HG03066 (cell line): Measurements from ENCODE around the gene ZNF677.
"Not testable (repeated sequence)": the region's sequence is repeated elsewhere in the genome, so short reads cannot be mapped to it uniquely, and the experiment has no call there.

Experiments used
- ATAC-seq: cut with Tn5 transposase; IDR thresholded peaks from one replicate; pipeline ENCODE4 v1.9.1; 2021; ENCODE audit warnings: low read depth; ENCODE audit not compliant: unreplicated experiment

ZNF677 gene

GRCh38 chr19:53195265-53195903 is 59.3 kb downstream of the ZNF677 start:
- no peak for ATAC-seq

- ATAC-seq: no peak
Measured at GRCh38 chr19:53193535-53194222, 61.0 kb downstream of the ZNF677 start.

- no peak for ATAC-seq
Measured at GRCh38 chr19:53192771-53193534, 61.7 kb downstream of the ZNF677 start, which contains the start of gene ZNF665. ZNF665 (minus strand) TSS chr19:53193358; CDS start chr19:53182898, 10,460 bp downstream.

- no peak for ATAC-seq
Measured at GRCh38 chr19:53190253-53190652, 64.4 kb downstream of the ZNF677 start.

GRCh38 chr19:53189691-53190198 is 64.9 kb downstream of the ZNF677 start:
- ATAC-seq: not testable (repeated sequence)
